Measurements from ENCODE around the gene GCHFR.

Gene GCHFR

GRCh38 chr15:40755812-40756208 is 8.1 kb upstream of the GCHFR start:
- peak in 1 of 2 donors; percentile 20 for DNase-seq

GRCh38 chr15:40756938-40757337 is 6.9 kb upstream of the GCHFR start:
- DNase-seq, result no peak

- DNase-seq, result no peak
These were observed 3.9 kb upstream of the GCHFR start for GRCh38 chr15:40759961-40760360.

DNA sequence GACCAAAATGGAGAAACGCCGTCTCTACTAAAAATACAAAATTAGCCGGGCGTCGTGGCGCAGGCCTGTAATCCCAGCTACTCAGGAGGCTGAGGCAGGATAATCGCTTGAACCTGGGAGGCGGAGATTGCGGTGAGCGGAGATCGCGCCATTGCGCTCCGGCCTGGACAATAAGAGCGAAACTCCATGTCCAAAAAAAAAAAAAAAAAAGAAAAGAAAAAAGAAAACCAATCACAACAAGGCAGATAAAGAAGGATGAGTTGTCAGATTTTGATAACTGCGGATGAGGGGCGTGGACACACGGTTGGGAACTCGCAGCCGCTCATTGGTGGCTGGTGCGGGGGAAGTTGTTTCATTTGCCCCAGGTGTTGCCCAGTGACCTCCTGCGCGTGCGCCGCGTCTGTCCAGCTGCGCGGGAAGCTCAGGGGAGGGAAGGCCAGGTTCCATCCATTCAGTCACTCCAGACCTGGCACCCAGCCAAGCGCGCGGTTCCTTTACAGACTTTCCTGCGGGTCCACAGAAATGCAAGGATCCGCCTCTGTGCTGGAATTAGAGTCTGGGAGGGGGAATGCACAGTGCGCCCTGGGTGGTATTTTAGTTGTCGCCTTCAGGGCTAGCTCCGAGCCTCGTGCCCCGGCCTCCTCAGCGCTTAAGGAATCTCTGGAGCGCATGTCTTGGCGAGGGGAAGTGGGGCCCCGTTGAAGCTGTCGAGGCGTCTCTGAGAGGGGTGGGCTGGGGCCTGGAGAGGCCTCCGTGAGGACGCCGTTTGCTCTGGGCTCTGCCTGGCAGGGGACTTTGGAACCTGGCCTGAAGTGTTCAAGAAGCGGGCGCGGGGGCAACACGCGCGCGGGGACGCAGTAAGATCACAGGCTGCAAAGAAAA is 708 bp upstream of the GCHFR start:
- peak; percentile 54 to 65 for DNase-seq

DNA sequence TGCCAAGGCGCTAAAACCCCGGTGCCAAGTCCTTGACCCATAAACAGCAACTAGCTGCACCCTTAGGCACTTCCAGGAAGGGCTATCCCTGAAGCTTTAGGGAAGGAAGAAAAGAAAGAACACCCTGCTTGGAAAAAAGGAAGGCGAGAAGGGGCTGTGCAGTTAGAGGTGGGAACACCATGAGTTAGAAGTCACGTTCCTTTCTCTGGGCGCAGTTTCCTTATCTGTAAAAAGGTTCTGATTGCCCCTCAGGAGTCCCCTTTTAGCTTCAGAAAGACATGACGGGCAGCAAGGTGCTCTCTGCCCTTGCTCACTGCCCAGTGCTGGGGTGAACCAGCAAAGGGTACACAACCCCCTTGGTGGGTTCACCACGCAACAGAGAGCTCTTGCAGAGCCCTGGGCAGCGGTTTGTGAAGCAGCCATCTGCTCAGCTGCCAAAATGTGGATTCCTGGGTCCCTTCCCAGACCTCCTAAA is 798 bp downstream of the GCHFR start:
- DNase-seq, result no peak

DNA sequence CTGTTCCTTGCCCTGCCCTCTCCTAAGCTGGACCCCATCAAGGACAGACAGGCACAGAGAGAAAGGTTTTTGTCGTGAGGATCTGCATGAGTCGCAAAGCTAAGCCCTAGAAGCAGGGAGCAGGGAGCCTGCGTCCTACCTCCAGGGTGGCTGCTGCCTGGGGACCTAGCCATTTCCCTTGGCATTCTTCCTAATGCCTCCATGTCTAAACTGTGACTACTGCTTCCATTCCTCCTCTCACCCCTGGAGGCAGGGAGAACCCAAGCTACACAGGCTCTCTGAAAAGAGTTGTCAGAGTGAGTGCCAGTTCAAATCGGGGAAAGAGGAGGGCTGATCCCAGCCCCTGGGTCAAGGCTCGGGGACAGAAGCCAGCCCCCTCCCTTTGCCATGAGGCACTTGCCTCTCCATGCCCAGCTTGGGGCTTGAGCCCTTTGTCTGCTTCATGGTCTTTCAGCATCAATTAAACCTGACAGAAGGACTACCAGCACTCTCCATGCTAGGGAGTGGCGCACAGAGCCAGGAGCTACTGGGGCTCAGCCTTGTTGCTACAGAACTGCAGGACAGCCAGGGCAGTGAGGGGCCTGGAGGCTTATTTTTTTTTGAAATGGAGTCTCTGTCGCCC is 2.4 kb downstream of the GCHFR start:
- no peak for DNase-seq

- DNase-seq, result no peak
These were observed 3.3 kb downstream of the GCHFR start for GRCh38 chr15:40766906-40767837.

DNA sequence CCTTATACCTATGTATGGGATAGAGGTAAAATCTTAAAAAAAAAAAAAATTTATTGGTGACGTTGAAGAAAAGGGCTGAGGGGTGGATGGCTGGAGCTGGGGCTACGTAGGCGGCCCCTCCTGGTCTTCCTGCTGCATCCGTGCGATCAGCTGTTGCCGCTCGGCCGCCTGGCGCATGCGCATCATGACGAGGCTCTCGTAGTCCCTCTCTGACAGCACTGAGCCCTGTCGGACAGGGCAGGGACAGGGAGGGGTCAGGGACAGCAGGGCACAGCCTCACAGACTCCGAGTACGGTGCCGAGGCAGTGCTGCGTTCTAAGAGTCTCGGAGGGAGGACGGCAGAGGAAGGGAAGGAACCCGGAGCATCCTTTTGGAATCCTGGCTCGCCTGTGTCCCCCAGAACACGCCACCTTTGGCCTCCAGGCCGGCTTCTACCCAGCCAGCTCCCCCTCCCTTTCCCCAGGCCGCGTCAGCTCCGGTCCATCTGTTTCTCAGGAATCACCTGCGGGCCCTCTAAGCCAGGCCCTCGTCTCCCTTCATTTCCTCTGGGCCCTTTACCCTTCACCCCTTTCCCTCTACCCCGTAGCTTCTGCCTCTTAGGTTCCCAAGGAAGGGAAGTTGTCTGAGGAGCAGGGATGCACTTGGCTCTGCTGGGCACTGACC is 4.1 kb downstream of the GCHFR start:
- no peak for DNase-seq

DNA sequence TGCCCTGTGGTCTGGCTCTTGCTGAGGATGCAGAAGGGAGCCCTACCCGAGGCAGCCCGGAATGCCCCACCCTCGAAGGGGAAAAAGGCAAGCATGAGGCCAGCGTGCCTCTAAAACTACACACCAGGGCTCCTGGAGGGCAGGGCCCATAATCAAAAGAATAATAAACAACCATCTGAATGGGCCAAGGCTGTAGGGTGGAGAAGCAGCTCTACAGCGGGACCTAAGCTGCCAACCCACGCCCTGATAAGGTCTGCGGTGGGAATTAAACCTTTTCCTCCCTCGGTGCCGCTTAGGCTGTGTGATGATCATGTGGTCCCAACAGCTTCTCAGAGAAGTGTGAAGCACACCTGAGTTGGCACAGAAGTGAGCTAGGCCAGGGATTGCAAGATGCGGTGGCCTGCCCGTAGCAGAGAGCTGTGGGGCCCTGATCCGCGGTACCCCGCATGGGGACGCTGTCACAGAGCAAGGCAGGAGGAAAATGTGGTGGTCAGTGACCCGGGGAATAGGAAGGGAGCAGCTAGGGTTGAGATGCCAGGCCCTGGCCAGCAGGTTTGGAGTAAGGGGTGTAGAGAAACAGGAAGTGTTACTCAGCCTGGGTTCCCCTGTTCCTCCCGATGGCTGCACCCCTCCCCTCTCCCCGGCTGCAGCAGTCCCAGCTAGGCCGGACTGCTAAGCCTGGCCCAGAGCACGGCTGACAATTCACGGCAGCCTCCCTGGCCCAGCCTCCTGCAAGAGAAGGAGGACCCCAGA is 4.8 kb downstream of the GCHFR start:
- DNase-seq, result no peak

- DNase-seq, result peak; percentile 69 to 70
These were observed 5.6 kb downstream of the GCHFR start, which contains the start of gene C15orf62 for GRCh38 chr15:40769274-40770146. Gene C15orf62, plus strand, starts transcription at chr15:40769980. Its CDS starts 516 bp downstream, at chr15:40770496.

DNA sequence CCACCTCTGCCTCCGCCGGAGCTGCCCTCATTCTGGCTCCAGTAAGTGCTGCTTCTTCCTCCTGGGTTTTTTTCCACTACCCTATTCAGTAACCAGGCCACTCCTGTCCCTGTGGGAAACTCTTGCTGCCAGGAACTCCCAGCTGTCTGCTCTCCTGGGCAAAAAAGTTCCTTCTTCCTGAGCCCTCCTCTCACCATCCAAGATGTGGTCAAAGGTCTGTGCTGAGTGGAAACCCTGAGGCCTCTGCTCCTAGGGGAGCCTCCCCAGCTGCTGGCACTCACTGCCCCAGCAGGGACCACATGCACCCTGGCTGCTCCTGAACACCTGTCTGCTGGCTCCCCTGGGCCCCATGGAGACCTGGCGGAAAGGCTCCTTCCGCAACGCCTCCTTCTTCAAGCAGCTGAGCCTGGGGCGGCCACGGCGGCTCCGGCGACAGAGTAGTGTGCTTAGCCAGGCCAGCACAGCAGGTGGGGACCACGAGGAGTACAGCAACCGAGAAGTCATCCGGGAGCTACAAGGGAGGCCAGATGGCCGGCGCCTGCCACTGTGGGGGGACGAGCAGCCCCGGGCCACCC is 6.4 kb downstream of the GCHFR start:
- DNase-seq, result no peak

DNA sequence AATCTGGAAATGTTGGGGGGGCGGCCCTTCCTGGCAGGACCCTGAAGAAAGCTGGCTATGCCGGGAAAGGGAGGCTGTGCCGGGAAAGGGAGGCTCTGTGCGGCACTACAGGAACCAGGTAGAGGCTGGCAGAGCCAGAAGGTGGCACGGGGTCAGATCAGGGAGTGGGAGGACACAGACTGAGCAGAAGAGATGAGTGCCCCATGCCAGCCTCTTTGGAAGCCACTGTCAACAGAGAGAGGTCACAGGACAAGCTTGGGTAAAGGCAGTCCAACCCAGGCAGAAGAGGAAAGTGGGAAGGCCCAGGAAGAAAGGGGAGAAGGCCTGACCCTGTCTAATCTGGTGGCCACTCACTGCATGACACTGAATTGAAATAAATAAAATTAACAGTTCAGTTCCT is 7.4 kb downstream of the GCHFR start:
- no peak for DNase-seq

DNA sequence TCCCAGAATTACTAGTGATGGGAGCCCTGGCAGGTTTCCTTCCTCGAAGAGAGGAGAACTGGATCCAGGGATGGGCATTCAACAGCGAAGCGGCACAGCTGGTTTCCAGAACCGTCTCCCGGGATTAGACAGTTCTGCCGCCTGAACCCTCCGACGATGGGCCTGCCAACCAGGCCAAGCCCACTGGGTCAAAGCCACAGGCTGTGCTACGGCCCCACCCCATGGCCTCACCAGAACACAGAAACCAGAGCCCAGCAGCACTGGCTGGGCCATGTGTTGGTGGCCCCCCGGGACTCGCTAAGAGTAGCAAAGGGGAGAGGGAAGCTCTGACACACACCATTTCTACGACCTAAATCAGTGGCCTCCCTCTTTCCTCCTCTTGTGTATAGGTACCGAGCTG is 8.1 kb downstream of the GCHFR start:
- no peak for DNase-seq

DNA sequence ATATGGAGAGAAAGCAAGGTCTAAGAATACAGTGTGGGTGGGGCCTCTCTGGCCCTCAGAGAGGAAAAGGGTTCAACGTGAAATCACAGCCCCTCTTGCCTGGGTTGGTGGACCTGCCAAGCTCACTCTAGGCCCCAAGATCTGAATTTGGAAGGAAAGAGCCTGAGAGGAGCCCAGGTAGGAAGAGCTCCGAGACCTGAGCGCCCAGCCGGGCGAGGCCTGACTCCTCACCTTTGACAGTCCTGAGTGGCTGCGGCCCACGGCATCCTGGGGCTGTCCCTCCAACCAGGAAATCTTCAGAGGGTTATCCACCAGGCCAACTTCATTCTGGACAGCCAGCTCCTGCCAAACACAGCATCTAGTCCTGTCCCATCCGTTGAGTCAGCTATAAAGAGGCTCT is 9.6 kb downstream of the GCHFR start:
- no peak for DNase-seq

DNA sequence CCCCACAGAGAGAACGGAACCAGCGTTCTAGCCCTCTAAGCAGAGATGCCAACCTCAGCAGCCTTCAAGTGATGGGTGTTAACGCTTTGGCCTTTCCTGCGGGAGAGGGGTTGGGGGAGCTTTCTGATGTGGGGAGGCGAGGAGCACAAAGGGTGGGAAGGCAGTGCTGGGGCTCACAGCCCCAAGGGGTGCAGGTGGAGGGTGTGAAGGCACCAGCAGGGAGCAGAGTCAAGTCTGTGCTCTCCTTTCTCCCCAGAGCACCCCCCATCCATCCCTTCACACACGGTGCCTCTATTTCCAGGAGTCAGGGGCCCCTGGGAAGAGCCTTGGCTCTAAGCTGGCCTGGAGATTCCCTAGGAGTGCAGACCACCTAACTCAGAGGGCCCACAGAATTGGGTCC is 10.0 kb downstream of the GCHFR start:
- DNase-seq, result no peak

DNA sequence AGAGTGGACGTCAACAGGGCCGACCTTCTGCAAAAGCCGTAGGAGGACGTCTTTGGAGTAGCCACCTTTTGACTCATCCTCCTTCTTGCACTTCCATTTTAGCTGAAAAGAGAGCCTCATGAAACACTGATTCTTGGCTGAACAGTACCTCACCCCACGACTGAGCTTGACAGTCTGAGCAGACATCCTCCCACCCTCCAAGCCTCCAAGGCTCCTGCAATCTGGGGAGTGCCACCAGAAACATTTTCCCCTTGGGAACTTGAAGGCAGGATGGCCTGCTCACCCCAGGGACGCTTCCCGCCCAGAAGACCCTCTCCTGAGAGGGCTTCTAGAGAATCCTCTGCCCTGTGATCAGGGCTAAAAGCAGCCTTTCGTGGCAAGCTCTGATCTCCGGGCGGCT is 11.1 kb downstream of the GCHFR start:
- DNase-seq, result no peak

- no peak for DNase-seq
These were observed 12.1 kb downstream of the GCHFR start for GRCh38 chr15:40775740-40776536.

GRCh38 chr15:40776537-40777141 is 12.8 kb downstream of the GCHFR start:
- DNase-seq, result peak in 1 of 2 donors; percentile 30
